Amniotic epithelial cell (primary cell): ENCODE results near the gene RNF220.
"Not testable (repeated sequence)": the region's sequence is repeated elsewhere in the genome, so short reads cannot be mapped to it uniquely, and the experiment has no call there.

ENCODE experiments used
- DNase-seq: peaks from one replicate; pipeline ENCODE4 v3.0.0-alpha.2; 2010; ENCODE audit warnings: low read depth

Gene RNF220

DNA sequence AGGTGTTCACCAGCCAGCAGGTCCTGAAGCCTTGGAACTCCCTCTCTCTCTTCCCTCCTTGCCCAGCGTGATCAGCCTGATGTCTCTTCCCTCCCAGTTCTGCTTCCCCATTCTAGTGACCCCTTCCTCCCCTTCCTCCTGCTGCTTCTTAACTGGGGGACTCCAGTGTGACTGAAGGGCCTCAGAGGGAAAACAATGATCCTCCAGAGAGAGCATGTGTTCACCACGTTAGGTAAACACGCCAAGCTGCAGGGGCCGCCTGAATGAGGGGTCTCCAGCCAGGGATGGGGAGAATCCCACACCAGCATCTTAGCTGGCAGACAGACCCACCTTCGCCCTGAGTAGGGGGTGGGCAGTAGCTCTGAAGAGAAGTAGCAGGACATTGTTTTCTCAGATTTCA, 144.5 kb downstream of the RNF220 start:
- DNase-seq = no peak

DNA sequence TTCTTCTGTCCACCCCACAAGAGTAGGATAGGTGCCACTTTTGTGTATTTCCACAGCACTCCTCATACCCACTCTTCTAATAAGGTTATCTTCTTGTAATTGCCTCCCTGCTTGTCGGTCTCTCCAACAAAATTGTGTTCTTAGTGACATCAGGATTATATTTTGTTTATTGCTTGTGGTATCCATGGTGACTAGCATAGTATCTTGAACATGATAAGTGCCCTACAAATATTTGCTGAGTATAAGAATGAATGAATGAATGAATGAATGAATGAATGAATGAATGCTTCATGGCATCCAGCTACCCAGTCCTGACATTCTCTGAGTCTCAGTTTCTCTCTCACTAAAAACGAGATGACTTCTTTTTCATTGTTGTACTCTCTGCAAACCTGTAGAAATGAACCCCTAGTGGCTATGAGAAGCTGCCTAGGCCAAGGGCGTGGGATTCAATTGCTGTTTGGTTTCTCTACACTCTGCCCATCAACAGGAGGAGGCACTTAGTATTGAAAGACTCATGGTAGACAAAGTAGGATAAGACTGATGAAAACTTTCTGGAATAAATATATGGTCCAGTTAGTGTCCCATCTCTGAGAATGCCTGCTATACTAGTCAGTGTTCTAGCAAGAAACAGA, 148.2 kb downstream of the RNF220 start:
- no peak for DNase-seq

DNA sequence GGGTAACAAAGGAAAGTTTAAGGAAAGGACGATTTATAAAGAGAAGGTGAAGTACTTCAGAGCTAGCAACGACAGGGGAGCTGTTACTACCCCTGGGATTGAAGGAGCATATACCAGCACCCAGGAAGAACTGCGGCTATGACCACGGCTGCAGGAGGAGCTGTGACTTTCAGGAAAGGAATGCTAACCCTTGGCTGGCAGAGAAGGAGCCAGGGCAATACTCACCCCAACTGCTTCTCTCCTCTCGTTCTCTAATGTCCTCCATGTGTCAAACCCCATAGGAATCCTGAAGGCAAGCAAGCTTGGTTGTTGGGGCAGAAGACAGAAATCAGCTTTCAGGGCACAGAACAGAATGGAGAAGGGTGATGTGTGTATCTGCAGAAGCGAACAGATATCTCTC, 148.7 kb downstream of the RNF220 start:
- peak; percentile 62 for DNase-seq

GRCh38 chr1:44554706-44555105, 149.7 kb downstream of the RNF220 start:
- DNase-seq = peak; percentile 50

DNA sequence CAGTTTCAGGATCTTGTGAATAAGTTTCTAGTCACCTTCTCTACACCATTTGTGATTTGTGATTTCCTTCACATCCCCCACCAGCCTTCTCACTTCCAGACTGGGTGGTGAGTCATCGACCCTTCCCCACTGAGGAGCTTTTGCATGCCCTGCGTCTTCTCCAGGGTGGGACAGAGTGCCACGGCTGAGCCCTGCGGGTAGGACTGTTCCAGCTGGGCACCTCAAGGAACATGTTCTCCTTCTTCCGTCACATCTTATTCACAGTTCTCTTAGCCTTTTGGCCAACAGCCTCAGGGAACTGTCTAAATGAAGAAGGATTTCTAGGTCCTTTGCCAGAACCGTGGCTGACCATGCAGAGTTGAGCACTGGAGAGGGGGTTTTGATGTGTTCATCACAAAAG, 152.7 kb downstream of the RNF220 start:
- peak; percentile 11 for DNase-seq

GRCh38 chr1:44558883-44559282, 153.8 kb downstream of the RNF220 start:
- DNase-seq = no peak

DNA sequence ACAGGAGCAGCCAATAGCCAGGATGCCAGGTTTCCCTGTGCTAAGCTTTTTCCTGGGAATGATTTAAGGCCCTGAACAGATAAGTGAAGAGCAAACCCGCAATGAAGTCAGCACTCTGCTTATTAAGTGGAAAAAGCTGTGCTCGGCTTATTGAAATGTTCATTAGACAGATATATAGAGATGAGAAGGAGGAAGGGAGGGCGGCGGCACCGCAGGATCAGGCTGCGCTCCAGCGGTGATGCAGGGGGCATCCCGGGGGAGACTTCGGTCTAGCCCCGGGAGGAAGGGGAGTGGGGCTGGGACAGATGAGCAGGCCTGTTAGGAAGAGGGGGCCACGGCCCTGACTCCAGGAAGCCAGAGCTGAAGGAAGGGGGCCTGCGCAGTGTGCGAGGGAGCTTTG, 154.3 kb downstream of the RNF220 start:
- peak; percentile 8 for DNase-seq

DNA sequence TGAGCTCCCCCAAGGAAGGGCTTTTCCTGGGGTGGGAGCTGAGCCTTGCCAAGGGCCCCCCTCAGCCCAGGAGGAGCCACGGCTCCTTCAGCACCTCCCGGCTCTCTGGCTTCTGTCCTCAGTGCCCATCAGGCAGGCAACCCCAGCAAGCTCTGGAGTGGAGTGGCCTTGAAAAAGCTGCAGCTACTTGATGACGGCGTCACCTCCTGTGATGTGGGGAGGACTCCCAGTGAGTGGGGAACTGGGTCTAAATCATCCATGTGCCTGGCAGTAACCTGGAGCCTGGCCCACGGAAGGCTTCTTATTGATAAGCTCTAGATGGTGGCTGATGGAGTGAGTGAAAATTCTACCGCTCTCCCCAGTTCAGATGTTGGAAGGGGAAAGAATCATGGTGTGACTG, 154.9 kb downstream of the RNF220 start:
- DNase-seq = no peak

GRCh38 chr1:44560696-44561095, 155.6 kb downstream of the RNF220 start:
- DNase-seq = not testable (repeated sequence)

GRCh38 chr1:44565259-44565750, 160.2 kb downstream of the RNF220 start:
- no peak for DNase-seq

GRCh38 chr1:44565833-44566232, 160.8 kb downstream of the RNF220 start:
- no peak for DNase-seq

DNA sequence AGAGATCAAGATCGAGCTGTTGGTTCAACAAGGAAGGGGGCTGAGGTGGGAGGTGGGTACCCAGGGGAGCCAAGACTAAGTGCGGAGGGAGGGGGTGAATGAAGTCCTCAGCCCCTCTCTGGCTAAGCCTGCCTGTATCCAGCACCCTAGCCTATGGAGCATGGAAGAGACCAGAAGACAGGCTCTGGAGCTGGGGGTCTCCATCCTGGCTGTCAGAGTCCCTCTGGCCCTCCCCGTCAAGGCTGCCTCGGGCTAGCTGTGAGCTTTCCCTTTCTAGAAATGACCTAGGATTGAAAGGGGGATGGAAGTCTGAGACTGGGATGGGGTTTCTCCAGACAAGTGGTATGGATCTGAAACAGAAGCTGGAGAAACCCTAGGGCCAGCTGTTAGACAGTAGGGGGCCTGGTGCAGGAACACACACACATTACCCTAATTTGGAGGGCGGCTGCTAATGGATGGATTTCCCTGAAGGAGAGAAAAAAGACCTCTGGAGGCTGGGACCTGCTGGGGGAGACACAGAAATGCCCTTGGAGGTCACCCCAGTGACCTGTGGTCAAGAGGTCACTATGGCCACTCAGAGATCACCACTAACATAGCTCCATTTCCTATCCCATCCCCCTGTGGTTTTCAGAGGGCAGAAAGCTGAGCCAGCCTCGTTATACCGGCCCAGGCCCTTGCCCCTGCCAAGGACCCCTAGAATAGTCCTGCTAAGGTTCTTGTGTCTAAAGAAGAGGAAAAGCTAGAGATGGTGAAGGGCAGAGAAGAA, 161.4 kb downstream of the RNF220 start:
- DNase-seq = no peak

DNA sequence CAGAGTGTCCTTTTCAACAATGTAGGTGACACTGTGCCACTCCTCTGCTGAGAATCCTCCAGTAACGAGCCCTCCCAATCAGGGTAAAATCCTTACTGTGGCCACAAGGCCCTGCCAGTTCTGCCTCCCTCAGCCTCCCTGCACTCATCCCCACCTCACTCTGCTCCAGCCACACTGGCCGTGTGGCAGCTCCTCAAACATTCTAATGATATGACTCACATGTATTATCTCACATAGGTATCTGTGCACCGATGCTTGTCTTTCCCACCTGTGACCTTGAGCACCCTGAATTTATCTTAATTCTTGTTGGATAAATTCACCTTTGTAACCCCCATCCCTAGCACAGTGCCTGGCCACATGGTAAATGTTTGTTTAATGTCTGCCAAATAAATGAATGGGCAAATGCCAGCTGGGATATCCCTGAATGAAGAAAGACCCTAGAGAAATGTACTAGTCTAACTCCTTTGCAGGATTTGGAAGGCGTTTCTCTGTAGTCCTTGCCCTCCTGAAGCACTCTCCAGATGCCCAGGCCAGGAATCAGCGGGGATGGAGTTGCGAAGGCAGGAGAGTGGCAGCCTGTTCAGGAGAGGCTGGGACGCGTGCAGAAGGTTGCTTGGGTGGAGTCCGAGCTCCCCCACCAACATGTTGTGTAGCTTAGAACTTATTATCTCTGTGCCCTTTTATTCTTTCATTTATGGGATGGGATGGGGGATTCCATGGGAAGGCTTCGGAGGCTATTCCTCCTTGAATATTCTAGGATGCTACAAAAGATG, 163.3 kb downstream of the RNF220 start:
- no peak for DNase-seq

DNA sequence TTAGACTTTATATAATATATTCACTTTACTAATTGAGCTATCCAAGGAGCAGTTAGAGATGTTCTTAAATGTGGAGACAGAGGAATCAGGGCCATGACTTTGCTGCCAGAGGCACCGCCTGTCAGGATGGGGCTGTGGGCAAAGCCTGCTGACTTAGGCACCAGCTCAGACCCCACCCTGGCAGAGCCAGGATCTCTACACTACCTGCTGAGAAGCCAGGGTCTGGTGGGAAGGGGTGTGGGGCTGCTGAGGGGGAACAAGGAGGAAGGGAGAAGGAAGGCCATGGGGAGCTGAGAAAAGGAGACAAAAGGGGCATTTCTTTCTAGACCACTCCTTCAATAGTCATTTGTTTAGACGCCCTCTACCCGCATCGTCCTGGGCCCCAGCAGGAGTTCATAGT, 164.4 kb downstream of the RNF220 start:
- DNase-seq = no peak

- no peak for DNase-seq
Observed at GRCh38 chr1:44571712-44572571, 166.9 kb downstream of the RNF220 start.

DNA sequence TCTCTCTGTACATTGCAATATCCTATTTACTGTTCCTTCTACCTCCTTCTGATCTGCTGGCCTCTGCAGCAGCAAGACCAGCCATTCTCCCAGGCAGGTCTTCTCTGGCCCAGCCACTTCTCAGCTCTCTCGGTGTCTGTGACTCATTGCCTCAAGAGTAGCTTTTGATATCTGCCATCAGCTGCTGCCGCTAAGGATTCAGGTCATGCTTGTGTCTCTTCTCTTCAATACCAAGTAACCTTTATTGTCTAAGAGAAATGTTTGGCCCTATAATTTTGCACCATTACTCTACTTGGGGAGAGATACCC, 167.5 kb downstream of the RNF220 start:
- DNase-seq = no peak

DNA sequence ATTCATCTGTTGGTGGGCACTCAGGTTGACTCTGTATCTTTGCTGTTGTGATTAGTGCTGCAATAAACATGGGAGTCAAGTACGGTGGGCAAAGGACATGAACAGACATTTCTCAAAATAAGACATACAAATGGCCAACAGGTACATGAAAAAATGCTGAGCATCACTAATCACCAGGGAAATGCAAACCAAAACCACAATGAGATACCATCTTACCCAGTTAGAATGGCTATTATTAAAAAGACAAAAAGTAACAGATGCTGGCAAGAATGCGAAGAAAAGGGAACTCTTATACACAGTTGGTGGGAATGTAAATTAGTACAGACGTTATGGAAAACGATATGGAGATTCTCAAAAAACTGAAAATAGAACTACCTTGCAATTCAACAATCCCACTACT, 170.3 kb downstream of the RNF220 start:
- no peak for DNase-seq

DNA sequence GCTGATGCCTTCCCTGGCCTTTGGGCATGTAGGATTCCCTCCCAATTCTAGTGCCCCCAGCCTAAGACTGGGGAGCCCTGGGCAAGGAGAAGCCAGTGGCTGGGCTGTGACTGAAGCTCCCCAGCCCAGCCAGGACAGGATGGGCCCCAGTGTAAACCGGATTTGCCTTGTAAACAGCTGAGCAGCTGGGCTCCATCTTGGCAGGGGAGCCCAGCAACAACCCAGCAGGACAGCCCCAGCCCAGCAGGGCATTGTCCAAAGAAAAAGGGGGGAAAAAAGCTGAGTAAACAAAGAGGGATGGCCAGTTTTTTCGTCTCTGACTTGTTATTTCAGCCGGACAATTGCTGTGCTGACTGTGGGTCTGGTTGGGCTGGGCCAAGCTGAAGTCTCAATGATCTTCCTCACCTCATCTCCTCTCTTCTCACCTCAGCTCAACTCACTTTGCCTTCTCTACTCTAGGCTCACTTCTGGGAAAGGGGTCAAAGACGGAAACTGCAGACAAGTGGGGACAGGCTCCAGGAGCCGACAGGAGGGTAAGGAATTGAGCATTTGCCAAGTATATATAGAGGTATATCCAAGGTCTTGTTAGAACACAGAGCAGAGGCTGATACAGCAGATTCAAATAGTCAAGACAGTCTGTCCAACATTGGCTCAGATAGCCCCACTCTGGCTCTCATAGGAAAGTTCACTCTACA, 171.5 kb downstream of the RNF220 start:
- no peak for DNase-seq

DNA sequence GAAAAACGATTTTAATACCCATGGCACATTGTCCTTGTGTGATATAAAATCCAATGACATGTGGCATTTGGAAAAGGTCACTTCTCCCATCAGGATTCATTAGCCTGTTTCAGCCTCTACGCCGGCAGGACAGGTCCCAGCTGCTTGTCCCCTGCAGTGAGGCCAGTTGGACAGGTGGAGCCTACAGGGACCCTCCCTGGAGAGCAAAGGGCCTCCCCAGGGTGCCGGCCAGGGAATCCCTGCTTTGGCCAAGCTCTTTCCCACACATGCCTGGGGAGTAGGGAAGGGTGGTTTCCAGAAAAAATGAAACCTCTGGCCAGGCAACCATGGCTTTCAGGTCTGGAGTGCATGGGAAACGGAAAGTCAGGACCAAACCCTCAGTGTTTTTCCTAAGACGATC, 176.2 kb downstream of the RNF220 start:
- DNase-seq = no peak

GRCh38 chr1:44584167-44584566, 179.1 kb downstream of the RNF220 start:
- DNase-seq = no peak

DNA sequence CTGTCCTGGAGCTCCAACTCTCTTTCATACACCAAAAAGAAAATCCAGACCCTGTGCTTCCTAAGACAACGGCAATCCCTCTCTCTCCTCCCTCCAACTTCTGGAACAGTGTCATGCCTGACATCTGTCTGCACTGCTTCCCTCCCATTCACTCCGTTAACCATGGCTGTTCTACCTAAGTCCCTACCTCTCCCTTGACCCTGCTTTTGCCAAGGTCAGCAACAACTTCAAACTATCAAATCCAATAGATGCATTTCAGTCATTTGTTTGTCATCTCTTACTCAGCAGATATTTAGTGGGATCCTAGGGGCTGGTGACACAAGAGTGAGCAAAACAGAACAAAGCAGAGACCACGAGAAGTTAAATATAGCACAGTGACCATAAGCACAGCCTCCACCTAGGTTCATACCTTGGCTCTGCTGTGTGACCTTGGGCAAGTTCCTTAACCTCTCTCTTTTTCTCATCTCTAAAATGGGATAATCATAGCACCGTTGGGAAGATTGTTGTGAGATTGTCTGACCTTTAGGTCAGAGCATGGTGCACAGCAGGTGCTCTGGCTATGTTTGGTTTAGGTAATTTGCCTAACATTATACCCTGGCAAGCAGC, 180.4 kb downstream of the RNF220 start:
- DNase-seq = no peak
